HepG2 (cell line): Measurements from ENCODE around the gene FILIP1. TPM values are rescaled to one million over a fixed set of nuclear protein-coding genes. Genes with fewer than 3 reads are reported as not detected.
A peak's percentile ranks its signal among the peaks of the same experiment; 100 is the strongest.

Experiments
- ARNT ChIP-seq: fragments of 450-650 bp; IDR thresholded peaks from 2 replicates; pipeline ENCODE4 v1.6.1; 2017
- CHCHD3 ChIP-seq: sonication (generic); formaldehyde crosslinking; IDR thresholded peaks from 2 replicates; pipeline ENCODE4 v1.8.0; 2022; ENCODE audit warnings: mild to moderate bottlenecking, missing genetic modification reagents, moderate library complexity
- DMAP1 ChIP-seq: IDR thresholded peaks from 2 replicates; pipeline ENCODE4 v1.6.1; 2016
- ERF ChIP-seq: IDR thresholded peaks from 2 replicates; pipeline ENCODE4 v1.6.1; 2018; ENCODE audit warnings: missing biosample characterization, missing genetic modification reagents
- KDM5A ChIP-seq: fragments of 200-600 bp; sonication (generic); IDR thresholded peaks from 2 replicates; pipeline ENCODE4 v1.7.0; 2018; ENCODE audit warnings: antibody characterized with exemption, mild to moderate bottlenecking, low read length, borderline replicate concordance
- MED13 ChIP-seq: sonication (generic); formaldehyde crosslinking; IDR thresholded peaks from 2 replicates; pipeline ENCODE4 v1.5.0; 2020; ENCODE audit warnings: missing genetic modification reagents
- NBN ChIP-seq: fragments of 450-650 bp; conservative IDR thresholded peaks from 2 replicates; pipeline ENCODE4 v1.6.1; 2017
- REL ChIP-seq: sonication (generic); formaldehyde crosslinking; conservative IDR thresholded peaks from 2 replicates; pipeline ENCODE4 v1.8.0; 2022; ENCODE audit warnings: mild to moderate bottlenecking, missing genetic modification reagents, moderate library complexity
- SATB2 ChIP-seq: sonication (generic); formaldehyde crosslinking; IDR thresholded peaks from 2 replicates; pipeline ENCODE4 v1.5.0; 2020; ENCODE audit warnings: missing genetic modification reagents
- SMAD1 ChIP-seq: sonication (generic); formaldehyde crosslinking; IDR thresholded peaks from 2 replicates; pipeline ENCODE4 v1.4.0; 2020; ENCODE audit warnings: missing genetic modification reagents, low read depth, mild to moderate bottlenecking, borderline replicate concordance
- TMF1 ChIP-seq: sonication (generic); formaldehyde crosslinking; IDR thresholded peaks from 2 replicates; pipeline ENCODE4 v1.8.1; 2022; ENCODE audit warnings: low read depth, missing genetic modification reagents
- YEATS4 ChIP-seq: sonication (generic); formaldehyde crosslinking; IDR thresholded peaks from 2 replicates; pipeline ENCODE4 v1.4.0; 2020; ENCODE audit warnings: missing genetic modification reagents, borderline replicate concordance
- ZFP82 ChIP-seq: sonication (generic); formaldehyde crosslinking; IDR thresholded peaks from 2 replicates; pipeline ENCODE4 v1.5.1; 2020; ENCODE audit warnings: mild to moderate bottlenecking, missing genetic modification reagents, borderline replicate concordance
- ZMYM4 ChIP-seq: sonication (generic); formaldehyde crosslinking; IDR thresholded peaks from 2 replicates; pipeline ENCODE4 v1.8.1; 2023; ENCODE audit warnings: mild to moderate bottlenecking, missing genetic modification reagents
- ZNF230 ChIP-seq: sonication (generic); formaldehyde crosslinking; IDR thresholded peaks from 2 replicates; pipeline ENCODE4 v1.4.0; 2020; ENCODE audit warnings: mild to moderate bottlenecking, missing genetic modification reagents
- ZNF282 ChIP-seq: fragments of 450-650 bp; IDR thresholded peaks from 2 replicates; pipeline ENCODE4 v1.6.1; 2018; ENCODE audit not compliant: partially characterized antibody
- ZNF3 ChIP-seq: IDR thresholded peaks from 2 replicates; pipeline ENCODE4 v1.7.0; 2017; ENCODE audit warnings: inconsistent platforms
- ZNF33A ChIP-seq: sonication (generic); formaldehyde crosslinking; IDR thresholded peaks from 2 replicates; pipeline ENCODE4 v1.5.1; 2020; ENCODE audit warnings: missing genetic modification reagents, mild to moderate bottlenecking, moderate library complexity, borderline replicate concordance
- ZNF577 ChIP-seq: sonication (generic); formaldehyde crosslinking; IDR thresholded peaks from 2 replicates; pipeline ENCODE4 v1.4.0; 2020; ENCODE audit warnings: mild to moderate bottlenecking, low read depth, missing genetic modification reagents, borderline replicate concordance
- ZNF652 ChIP-seq: IDR thresholded peaks from 2 replicates; pipeline ENCODE4 v1.6.1; 2016; ENCODE audit warnings: low read depth, borderline replicate concordance
- ZNF773 ChIP-seq: sonication (generic); formaldehyde crosslinking; IDR thresholded peaks from 2 replicates; pipeline ENCODE4 v1.4.0; 2020; ENCODE audit warnings: missing genetic modification reagents, borderline replicate concordance
- ZNF841 ChIP-seq: sonication (generic); formaldehyde crosslinking; IDR thresholded peaks from 2 replicates; pipeline ENCODE4 v1.8.1; 2023; ENCODE audit warnings: missing genetic modification reagents, borderline replicate concordance
- ZSCAN20 ChIP-seq: sonication (generic); formaldehyde crosslinking; IDR thresholded peaks from 2 replicates; pipeline ENCODE4 v1.4.0; 2020; ENCODE audit warnings: missing genetic modification reagents, mild to moderate bottlenecking, borderline replicate concordance
- polyA plus RNA-seq, 8 experiments: library from polyadenylated mRNA; depleted of rRNA in 3 of 8; stranded (reverse) in 7 of 8; unstranded in 1 of 8; fragments of >200 nt; fragmentation: Illumina TruSeq in 4 of 8; extraction: Trizol in 4 of 8; gene quantifications; 2 replicates each; pipeline versions ENCODE4 v1.2.1 to v1.2.3, GENCODE V29; 2011 to 2016; ENCODE audit warnings: low read depth in 4 of 8, missing spikeins in 1 of 8, mixed read lengths in 1 of 8; ENCODE audit not compliant: insufficient read depth in 1 of 8
- total RNA-seq, 5 experiments: library from RNA; depleted of rRNA; stranded (reverse); fragments of >200 nt; fragmentation: Illumina TruSeq; extraction: Trizol; gene quantifications; 2 replicates each; pipeline ENCODE4 v1.2.3, GENCODE V29; 2016; ENCODE audit warnings: low read depth in 1 of 5
- TF ChIP-seq, protein P1 (sequence below): IDR thresholded peaks from 2 replicates; pipeline ENCODE4 v1.6.1; 2018; ENCODE audit warnings: missing genetic modification reagents, mild to moderate bottlenecking, missing compliant biosample characterization
- TF ChIP-seq, protein P2 (sequence below): sonication (generic); formaldehyde crosslinking; IDR thresholded peaks from 2 replicates; pipeline ENCODE4 v1.8.0; 2022; ENCODE audit warnings: mild to moderate bottlenecking, missing genetic modification reagents, moderate library complexity
- TF ChIP-seq, protein P3 (sequence below): IDR thresholded peaks from 2 replicates; pipeline ENCODE4 v1.6.1; 2012; ENCODE audit warnings: inconsistent platforms
- TF ChIP-seq, protein P4 (sequence below): sonication (generic); formaldehyde crosslinking; IDR thresholded peaks from 2 replicates; pipeline ENCODE4 v1.4.0; 2020; ENCODE audit warnings: mild to moderate bottlenecking, missing genetic modification reagents
- TF ChIP-seq, protein P5 (sequence below): sonication (generic); formaldehyde crosslinking; IDR thresholded peaks from 2 replicates; pipeline ENCODE4 v1.9.0; 2021; ENCODE audit warnings: missing genetic modification reagents, borderline replicate concordance

The FILIP1 gene
- total and polyA plus RNA-seq, 2 of the 13 experiments (the other 11 are each of a cell fraction or from before 2014, with no cell fraction given) = not detected

DNA sequence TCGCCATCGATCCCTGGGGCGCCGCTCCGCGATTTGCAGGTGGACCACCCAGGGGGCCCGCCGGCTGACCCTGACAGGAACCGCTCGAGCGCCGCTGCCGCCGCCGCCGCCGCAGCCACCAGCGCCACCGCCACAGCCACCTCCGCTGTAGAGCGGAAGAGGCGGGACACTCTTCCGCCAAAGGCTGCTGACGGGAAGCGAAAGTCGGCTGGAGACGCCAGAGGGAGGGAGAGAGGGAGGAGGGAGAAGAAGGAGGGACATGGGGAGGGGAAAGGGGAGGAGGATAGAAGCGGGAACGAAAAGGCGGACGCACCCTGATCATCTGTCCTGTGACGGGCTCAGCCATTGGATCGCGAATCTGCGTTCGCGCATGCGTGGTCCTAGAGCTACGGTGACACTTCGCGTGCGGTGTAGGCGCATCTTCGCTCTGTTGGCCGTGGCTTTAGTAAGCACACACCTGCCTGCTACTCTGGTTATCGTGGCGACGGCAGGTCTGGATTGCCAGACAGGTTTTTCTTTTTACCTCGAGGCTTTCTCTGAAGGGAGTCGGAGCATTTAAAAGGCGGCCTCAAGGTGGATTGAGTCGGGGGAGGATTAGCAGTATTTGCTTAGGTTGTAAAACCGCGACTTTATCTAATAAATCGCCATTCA lies 208.8 kb downstream of the FILIP1 start, which contains the start of gene TMEM30A (continued):
- TF ChIP-seq SATB2 (CRISPR knock-in tag) = no peak
- TF ChIP-seq ZNF841 (CRISPR knock-in tag) = no peak
- 0 out of 2 replicates have a peak, but pooled peaks have one; percentile 39 for TF ChIP-seq SMAD1
- no peak for TF ChIP-seq CHCHD3 (CRISPR knock-in tag)
- TF ChIP-seq ERF (CRISPR knock-in tag) = peak; percentile 88; the same call in 1 of the 2 replicates
- TF ChIP-seq, protein P1, sequence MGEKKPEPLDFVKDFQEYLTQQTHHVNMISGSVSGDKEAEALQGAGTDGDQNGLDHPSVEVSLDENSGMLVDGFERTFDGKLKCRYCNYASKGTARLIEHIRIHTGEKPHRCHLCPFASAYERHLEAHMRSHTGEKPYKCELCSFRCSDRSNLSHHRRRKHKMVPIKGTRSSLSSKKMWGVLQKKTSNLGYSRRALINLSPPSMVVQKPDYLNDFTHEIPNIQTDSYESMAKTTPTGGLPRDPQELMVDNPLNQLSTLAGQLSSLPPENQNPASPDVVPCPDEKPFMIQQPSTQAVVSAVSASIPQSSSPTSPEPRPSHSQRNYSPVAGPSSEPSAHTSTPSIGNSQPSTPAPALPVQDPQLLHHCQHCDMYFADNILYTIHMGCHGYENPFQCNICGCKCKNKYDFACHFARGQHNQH (CRISPR knock-in tag) = peak; percentile 78
- TF ChIP-seq ZNF773 (CRISPR knock-in tag) = no peak
- TF ChIP-seq, protein P2, sequence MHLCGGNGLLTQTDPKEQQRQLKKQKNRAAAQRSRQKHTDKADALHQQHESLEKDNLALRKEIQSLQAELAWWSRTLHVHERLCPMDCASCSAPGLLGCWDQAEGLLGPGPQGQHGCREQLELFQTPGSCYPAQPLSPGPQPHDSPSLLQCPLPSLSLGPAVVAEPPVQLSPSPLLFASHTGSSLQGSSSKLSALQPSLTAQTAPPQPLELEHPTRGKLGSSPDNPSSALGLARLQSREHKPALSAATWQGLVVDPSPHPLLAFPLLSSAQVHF = no peak
- TF ChIP-seq, protein P3, sequence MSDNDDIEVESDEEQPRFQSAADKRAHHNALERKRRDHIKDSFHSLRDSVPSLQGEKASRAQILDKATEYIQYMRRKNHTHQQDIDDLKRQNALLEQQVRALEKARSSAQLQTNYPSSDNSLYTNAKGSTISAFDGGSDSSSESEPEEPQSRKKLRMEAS = peak; percentile 95
- peak; percentile 97 for TF ChIP-seq ZMYM4 (CRISPR knock-in tag)
- no peak for TF ChIP-seq MED13
- peak; percentile 67; the same call in 1 of the 2 replicates for TF ChIP-seq KDM5A
- peak; percentile 66; the same call in 1 of the 2 replicates for TF ChIP-seq ZNF230 (CRISPR knock-in tag)
- TF ChIP-seq, protein P4, sequence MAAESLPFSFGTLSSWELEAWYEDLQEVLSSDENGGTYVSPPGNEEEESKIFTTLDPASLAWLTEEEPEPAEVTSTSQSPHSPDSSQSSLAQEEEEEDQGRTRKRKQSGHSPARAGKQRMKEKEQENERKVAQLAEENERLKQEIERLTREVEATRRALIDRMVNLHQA = no peak
- TF ChIP-seq YEATS4 (CRISPR knock-in tag) = peak; percentile 65; the same call in 1 of the 2 replicates
- no peak for TF ChIP-seq REL (CRISPR knock-in tag)
- no peak for TF ChIP-seq ZNF282
- TF ChIP-seq DMAP1 = 0 out of 2 replicates have a peak, but pooled peaks have one; percentile 24
- no peak for TF ChIP-seq ZNF3
- TF ChIP-seq ZFP82 (CRISPR knock-in tag) = 0 out of 2 replicates have a peak, but pooled peaks have one; percentile 46
- TF ChIP-seq ZNF577 = 0 out of 2 replicates have a peak, but pooled peaks have one; percentile 61
- TF ChIP-seq, protein P5, sequence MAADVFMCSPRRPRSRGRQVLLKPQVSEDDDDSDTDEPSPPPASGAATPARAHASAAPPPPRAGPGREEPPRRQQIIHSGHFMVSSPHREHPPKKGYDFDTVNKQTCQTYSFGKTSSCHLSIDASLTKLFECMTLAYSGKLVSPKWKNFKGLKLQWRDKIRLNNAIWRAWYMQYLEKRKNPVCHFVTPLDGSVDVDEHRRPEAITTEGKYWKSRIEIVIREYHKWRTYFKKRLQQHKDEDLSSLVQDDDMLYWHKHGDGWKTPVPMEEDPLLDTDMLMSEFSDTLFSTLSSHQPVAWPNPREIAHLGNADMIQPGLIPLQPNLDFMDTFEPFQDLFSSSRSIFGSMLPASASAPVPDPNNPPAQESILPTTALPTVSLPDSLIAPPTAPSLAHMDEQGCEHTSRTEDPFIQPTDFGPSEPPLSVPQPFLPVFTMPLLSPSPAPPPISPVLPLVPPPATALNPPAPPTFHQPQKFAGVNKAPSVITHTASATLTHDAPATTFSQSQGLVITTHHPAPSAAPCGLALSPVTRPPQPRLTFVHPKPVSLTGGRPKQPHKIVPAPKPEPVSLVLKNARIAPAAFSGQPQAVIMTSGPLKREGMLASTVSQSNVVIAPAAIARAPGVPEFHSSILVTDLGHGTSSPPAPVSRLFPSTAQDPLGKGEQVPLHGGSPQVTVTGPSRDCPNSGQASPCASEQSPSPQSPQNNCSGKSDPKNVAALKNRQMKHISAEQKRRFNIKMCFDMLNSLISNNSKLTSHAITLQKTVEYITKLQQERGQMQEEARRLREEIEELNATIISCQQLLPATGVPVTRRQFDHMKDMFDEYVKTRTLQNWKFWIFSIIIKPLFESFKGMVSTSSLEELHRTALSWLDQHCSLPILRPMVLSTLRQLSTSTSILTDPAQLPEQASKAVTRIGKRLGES (CRISPR knock-in tag) = no peak
- no peak for TF ChIP-seq ZNF652 (CRISPR knock-in tag)
- no peak for TF ChIP-seq TMF1 (CRISPR knock-in tag)
- no peak for TF ChIP-seq NBN
- no peak for TF ChIP-seq ZSCAN20
- TF ChIP-seq ZNF33A (CRISPR knock-in tag) = no peak
- TF ChIP-seq ARNT = no peak
